Fibroblast of lung (primary cell): ENCODE results near the gene LRCH2.

Experiments used
- EZH2 ChIP-seq: IDR thresholded peaks from 2 replicates; pipeline ENCODE4 v1.5.1; 2012; ENCODE audit warnings: low read length, control low read depth, mild to moderate bottlenecking; ENCODE audit errors: missing control alignments
- TF ChIP-seq, protein P1 (sequence below), 2 donors: IDR thresholded peaks in 1 of 2; conservative IDR thresholded peaks in 1 of 2; 1 replicate in 1 of 2; 2 replicates in 1 of 2; pipeline ENCODE4 v1.5.1; 2011 to 2012; ENCODE audit warnings: low read length in 2 of 2, control low read depth in 1 of 2, inconsistent platforms in 1 of 2, low read depth in 1 of 2, mild to moderate bottlenecking in 1 of 2

DNA sequence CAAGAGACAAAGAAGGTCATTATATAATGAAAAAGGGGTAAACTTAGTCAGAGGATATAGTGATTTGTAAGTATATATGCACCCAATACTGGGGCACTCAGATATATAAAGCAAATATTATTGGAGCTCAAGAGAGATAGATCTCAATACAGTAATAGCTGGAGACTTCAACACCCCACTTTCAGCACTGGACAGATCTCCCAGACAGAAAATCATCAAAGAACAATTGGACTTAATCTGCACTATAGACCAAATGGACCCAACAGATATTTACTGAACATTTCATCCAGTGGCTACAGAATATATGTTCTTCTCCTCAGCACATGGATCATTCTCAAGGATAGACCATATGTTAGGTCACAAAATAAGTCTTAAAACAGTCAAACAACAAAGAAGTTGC is 91.8 kb downstream of the LRCH2 start:
- TF ChIP-seq, protein P1, sequence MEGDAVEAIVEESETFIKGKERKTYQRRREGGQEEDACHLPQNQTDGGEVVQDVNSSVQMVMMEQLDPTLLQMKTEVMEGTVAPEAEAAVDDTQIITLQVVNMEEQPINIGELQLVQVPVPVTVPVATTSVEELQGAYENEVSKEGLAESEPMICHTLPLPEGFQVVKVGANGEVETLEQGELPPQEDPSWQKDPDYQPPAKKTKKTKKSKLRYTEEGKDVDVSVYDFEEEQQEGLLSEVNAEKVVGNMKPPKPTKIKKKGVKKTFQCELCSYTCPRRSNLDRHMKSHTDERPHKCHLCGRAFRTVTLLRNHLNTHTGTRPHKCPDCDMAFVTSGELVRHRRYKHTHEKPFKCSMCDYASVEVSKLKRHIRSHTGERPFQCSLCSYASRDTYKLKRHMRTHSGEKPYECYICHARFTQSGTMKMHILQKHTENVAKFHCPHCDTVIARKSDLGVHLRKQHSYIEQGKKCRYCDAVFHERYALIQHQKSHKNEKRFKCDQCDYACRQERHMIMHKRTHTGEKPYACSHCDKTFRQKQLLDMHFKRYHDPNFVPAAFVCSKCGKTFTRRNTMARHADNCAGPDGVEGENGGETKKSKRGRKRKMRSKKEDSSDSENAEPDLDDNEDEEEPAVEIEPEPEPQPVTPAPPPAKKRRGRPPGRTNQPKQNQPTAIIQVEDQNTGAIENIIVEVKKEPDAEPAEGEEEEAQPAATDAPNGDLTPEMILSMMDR (conservative IDR thresholded peaks at IDR 0.05 in 1 of 2, IDR thresholded peaks at IDR 0.05 in 1 of 2; ENCODE audit: low read depth in 1 of 2, low read length in 2 of 2) = no peak
- no peak for TF ChIP-seq EZH2
